ENCODE measurements around the gene CREB5. TPM values are rescaled to one million over a fixed set of nuclear protein-coding genes. Genes with fewer than 3 reads are reported as not detected.

The CREB5 gene
- total RNA-seq, 1 experiment from 2014 or later: 19.2 TPM

DNA sequence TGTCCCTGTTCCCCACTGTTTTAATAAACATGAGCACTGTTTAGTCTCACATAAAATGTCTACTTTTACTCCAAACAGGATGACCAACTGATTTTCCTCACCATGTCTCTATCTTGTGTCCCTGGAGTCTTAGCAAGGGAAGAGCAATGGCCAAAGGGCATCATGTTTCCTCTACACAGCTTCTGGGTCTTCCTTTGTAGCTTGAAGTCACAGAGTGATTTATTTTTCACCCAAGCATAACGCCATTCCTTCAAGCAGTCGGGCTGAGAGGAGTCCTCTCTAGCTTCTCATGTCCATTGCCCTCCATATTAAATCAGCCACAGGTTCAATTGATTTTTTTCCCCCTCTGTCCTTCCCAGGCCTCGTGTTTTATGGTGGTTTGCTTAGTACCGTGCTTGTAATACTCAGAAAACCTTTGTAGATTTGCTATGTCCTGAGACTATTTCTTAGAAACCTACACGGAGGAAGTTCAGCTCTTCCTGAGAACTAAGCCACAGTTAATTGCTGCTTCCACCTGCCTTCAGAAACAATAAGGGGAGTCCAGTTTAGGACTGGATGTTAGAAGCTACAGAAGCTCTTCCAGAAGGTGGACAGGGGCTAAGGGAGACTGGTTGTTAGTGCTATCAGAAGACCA lies 178.8 kb downstream of the CREB5 start:
- DNase-seq: no peak
- H3K4me1 Mint-ChIP-seq (ENCODE audit: low read depth, unreplicated experiment): peaks cover 26% of the 10 kb centered on the region
- H3K9me3 Mint-ChIP-seq (ENCODE audit: low read depth, unreplicated experiment): no peaks in the 10 kb centered on the region
- TF ChIP-seq, protein P1, sequence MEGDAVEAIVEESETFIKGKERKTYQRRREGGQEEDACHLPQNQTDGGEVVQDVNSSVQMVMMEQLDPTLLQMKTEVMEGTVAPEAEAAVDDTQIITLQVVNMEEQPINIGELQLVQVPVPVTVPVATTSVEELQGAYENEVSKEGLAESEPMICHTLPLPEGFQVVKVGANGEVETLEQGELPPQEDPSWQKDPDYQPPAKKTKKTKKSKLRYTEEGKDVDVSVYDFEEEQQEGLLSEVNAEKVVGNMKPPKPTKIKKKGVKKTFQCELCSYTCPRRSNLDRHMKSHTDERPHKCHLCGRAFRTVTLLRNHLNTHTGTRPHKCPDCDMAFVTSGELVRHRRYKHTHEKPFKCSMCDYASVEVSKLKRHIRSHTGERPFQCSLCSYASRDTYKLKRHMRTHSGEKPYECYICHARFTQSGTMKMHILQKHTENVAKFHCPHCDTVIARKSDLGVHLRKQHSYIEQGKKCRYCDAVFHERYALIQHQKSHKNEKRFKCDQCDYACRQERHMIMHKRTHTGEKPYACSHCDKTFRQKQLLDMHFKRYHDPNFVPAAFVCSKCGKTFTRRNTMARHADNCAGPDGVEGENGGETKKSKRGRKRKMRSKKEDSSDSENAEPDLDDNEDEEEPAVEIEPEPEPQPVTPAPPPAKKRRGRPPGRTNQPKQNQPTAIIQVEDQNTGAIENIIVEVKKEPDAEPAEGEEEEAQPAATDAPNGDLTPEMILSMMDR (IDR thresholded peaks at IDR 0.05; ENCODE audit: unreplicated experiment): no peak
- intact Hi-C loops (cut with micrococcal nuclease; ENCODE audit: unreplicated experiment): no loop called here
- no peak overlapping the region for H3K4me3 Mint-ChIP-seq (ENCODE audit: low read depth, unreplicated experiment)
- H3K36me3 Mint-ChIP-seq (ENCODE audit: insufficient read depth, unreplicated experiment): no peaks in the 10 kb centered on the region
- H3K27ac Mint-ChIP-seq (ENCODE audit: unreplicated experiment): no peak overlapping the region
- no peaks in the 10 kb centered on the region for H3K27me3 Mint-ChIP-seq (ENCODE audit: unreplicated experiment)
- no TSS peak for BruUV-seq (replicated peaks)
- CTCF ChIA-PET: interaction anchor here (0.9 to 1.1 kb wide), 2 partner anchors 11 to 18 kb away, joined by 3 to 4 read pairs; no protein-coding TSS in a partner anchor

DNA sequence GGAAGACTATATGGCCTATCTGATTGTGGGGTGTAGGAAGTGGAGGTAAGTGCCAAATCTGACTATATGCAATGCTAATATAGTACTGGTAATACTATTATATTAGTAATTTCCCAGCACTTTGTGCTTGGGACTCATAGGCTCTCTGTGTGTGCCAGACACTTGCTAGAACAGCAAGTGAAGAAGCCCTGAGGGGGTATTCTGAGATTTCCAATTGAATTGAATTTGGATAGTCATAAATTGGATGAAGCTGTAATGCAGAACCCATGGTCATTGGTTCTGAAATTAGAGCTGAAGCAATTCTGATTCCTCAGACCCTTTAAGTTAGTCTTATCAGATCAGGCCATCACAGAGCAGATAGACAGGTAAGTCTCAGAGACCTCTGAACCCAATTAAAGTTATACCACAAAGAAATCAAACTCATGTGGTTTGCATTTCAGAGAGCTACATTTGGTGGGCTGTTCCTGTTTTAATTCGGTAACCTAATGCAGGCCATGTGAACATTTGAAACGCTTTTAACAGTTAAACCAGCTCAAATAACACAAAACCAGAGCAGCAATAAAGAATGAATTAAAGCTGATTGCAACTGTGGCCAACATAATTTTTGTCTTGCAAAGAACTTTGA lies 179.5 kb downstream of the CREB5 start:
- intact Hi-C loops (cut with micrococcal nuclease; ENCODE audit: unreplicated experiment): no loop called here
- H3K4me1 Mint-ChIP-seq (ENCODE audit: low read depth, unreplicated experiment): peaks cover 22% of the 10 kb centered on the region
- H3K9me3 Mint-ChIP-seq (ENCODE audit: low read depth, unreplicated experiment): no peaks in the 10 kb centered on the region
- CTCF ChIA-PET: interaction anchor here (0.9 to 1.5 kb wide), 4 partner anchors 11 to 35 kb away, joined by 3 to 4 read pairs (median 4); no protein-coding TSS in a partner anchor
- H3K4me3 Mint-ChIP-seq (ENCODE audit: low read depth, unreplicated experiment): no peak overlapping the region
- no TSS peak for BruUV-seq (replicated peaks)
- no peak for DNase-seq
- TF ChIP-seq, protein P1 (IDR thresholded peaks at IDR 0.05; ENCODE audit: unreplicated experiment): no peak
- no peaks in the 10 kb centered on the region for H3K27me3 Mint-ChIP-seq (ENCODE audit: unreplicated experiment)
- no peaks in the 10 kb centered on the region for H3K36me3 Mint-ChIP-seq (ENCODE audit: insufficient read depth, unreplicated experiment)
- H3K27ac Mint-ChIP-seq (ENCODE audit: unreplicated experiment): no peak overlapping the region

GRCh38 chr7:28592861-28593260 lies 180.5 kb downstream of the CREB5 start:
- no peak for DNase-seq
- TF ChIP-seq, protein P1 (IDR thresholded peaks at IDR 0.05; ENCODE audit: unreplicated experiment): no peak
- Mint-ChIP-seq H3K4me1 (ENCODE audit: low read depth, unreplicated experiment) (peaks cover 12% of the 10 kb centered on the region), H3K27me3 (ENCODE audit: unreplicated experiment) (no peaks in the 10 kb centered on the region), H3K4me3 (ENCODE audit: low read depth, unreplicated experiment) (no peak overlapping the region), H3K36me3 (ENCODE audit: insufficient read depth, unreplicated experiment) (no peaks in the 10 kb centered on the region), H3K9me3 (ENCODE audit: low read depth, unreplicated experiment) (no peaks in the 10 kb centered on the region), H3K27ac (ENCODE audit: unreplicated experiment) (no peak overlapping the region)
- CTCF ChIA-PET: interaction anchor here (1.5 kb wide), 1 partner anchor 16 kb away, joined by 4 read pairs; no protein-coding TSS in a partner anchor
- intact Hi-C loops (cut with micrococcal nuclease; ENCODE audit: unreplicated experiment): no loop called here
- no TSS peak for BruUV-seq (replicated peaks)

- no peak for DNase-seq
- TF ChIP-seq, protein P1 (IDR thresholded peaks at IDR 0.05; ENCODE audit: unreplicated experiment): no peak
- Mint-ChIP-seq H3K27me3 (ENCODE audit: unreplicated experiment) (no peaks in the 10 kb centered on the region), H3K4me1 (ENCODE audit: low read depth, unreplicated experiment) (peaks cover 8% of the 10 kb centered on the region), H3K4me3 (ENCODE audit: low read depth, unreplicated experiment) (no peak overlapping the region), H3K36me3 (ENCODE audit: insufficient read depth, unreplicated experiment) (no peaks in the 10 kb centered on the region), H3K9me3 (ENCODE audit: low read depth, unreplicated experiment) (no peaks in the 10 kb centered on the region), H3K27ac (ENCODE audit: unreplicated experiment) (no peak overlapping the region)
- intact Hi-C loops (cut with micrococcal nuclease; ENCODE audit: unreplicated experiment): no loop called here
- CTCF ChIA-PET: no interaction called here
- BruUV-seq (replicated peaks): no TSS peak
Measured at GRCh38 chr7:28595076-28595475, 182.8 kb downstream of the CREB5 start.

Data from Calu3 (cell line).